Measurements from ENCODE around the gene RAI14.
"Not testable (repeated sequence)": the region's sequence is repeated elsewhere in the genome, so short reads cannot be mapped to it uniquely, and the experiment has no call there.

Gene RAI14

DNA sequence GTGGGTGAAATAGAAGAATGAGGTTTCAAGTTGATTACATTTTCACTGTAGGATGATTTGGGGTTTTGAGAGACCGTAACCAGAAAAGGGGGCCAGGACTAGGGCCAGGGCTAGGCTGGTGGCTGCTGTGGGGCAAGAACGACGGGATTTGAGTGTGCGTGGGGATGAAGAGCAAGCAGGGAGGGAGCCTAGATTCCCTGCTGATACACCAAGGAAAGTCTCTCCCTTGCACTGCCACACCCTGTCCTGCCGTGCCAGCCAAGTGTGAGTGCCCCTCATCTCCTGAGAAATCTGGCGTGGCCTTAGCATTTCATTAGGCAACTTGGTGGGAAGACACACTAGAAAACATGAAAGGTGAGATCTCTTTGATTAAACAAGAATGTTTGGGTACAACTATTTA lies 42.6 kb downstream of the RAI14 start:
- Histone ChIP-seq H3K4me1 (ENCODE audit: control insufficient read depth, insufficient read depth, low read length) (peaks cover 6% of the 10 kb centered on the region), H3K27me3 (ENCODE audit: control insufficient read depth, insufficient read depth, low read length) (no peaks in the 10 kb centered on the region), H3K4me3 (ENCODE audit: low read length) (no peak overlapping the region), H3K9ac (ENCODE audit: low read length) (no peak overlapping the region), H3K27ac (ENCODE audit: low read depth, low read length) (no peak overlapping the region), H3K36me3 (ENCODE audit: control insufficient read depth, insufficient read depth, low read length) (no peaks in the 10 kb centered on the region)

DNA sequence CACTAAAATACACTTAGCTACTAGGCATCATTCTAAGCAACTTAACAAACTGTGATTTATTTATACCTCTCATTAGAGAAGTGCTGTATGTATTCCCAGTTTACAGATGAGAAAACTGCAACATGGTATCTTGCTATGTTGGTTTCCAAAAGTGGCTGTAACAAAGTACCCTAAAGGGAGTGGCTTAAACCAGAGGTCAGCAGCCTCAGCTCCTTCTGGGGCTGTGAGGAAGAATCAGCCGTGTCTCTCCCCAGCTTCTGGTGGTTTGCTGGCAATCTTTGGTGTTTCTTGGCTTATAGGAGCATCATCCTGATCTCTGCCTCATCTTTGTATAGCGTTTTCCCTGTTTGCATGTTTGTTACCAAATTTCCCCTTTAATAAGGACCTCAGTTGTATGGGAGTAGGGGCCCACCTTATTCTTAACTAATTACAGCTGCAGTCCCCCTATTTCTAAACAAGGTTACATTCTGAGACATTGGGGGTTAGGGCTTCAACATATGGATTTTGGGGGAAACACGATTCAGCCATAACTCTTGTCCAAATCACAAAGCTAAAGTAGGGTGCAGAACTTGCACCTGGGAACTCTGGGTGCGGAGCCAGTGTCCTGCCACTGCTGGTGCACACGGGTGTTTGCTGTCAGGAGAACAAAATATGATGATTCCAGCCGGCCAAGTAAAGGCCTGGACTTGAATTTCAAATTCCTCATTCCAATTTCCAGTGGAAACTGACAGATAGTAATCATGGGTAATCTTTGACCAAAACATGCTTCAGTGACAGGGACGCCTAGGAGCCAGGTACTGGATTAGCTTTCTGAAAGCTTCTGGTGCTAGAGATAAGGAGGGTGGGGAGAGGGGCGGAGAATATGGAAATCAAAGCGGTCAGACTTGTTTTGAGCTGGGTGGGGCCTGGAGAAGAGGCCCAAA lies 43.3 kb downstream of the RAI14 start:
- Histone ChIP-seq H3K27ac (ENCODE audit: low read depth, low read length) (no peak overlapping the region), H3K4me1 (ENCODE audit: control insufficient read depth, insufficient read depth, low read length) (peaks cover 6% of the 10 kb centered on the region), H3K9ac (ENCODE audit: low read length) (no peak overlapping the region), H3K4me3 (ENCODE audit: low read length) (no peak overlapping the region), H3K36me3 (ENCODE audit: control insufficient read depth, insufficient read depth, low read length) (no peaks in the 10 kb centered on the region), H3K27me3 (ENCODE audit: control insufficient read depth, insufficient read depth, low read length) (no peaks in the 10 kb centered on the region)

DNA sequence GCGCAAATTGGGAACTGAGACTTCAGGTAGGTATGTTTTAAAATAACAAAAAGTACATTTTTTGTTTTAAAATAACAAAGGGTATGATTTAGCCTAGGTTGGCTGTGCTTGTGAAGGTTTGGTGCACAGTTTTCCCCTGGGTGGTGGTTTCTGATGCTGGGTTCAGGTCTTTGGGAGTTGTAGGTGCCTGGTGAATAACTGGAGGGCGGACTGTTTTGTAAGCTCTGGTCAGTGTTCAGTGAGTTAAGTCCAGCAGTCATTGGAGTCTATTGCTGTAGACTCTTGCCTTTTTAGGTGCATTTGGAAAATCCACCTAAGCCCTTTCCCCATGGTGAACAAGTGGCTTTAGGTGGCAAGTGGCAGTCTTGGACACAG lies 43.9 kb downstream of the RAI14 start:
- no peak overlapping the region for H3K4me3 ChIP-seq (ENCODE audit: low read length)
- no peak overlapping the region for H3K27ac ChIP-seq (ENCODE audit: low read depth, low read length)
- H3K36me3 ChIP-seq (ENCODE audit: control insufficient read depth, insufficient read depth, low read length): no peaks in the 10 kb centered on the region
- peaks cover 5% of the 10 kb centered on the region for H3K4me1 ChIP-seq (ENCODE audit: control insufficient read depth, insufficient read depth, low read length)
- H3K9ac ChIP-seq (ENCODE audit: low read length): no peak overlapping the region
- H3K27me3 ChIP-seq (ENCODE audit: control insufficient read depth, insufficient read depth, low read length): no peaks in the 10 kb centered on the region

DNA sequence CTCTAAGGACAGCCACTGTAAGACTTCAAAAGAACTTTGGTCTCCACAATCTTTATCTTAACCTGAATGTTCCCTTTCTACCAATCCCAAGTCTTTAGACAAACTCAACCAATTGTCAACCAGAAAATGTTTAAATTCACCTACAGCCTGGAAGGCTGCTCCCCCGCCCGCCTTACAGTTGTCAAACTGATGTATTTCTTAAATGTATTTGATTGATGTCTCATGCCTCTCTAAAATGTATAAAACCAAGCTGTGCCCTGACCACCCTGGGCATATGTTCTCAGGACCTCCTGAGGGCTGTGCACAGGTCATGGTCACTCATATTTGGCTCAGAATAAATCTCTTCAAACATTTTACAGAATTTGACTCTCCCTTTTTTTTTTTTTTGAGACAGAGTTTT lies 45.3 kb downstream of the RAI14 start:
- not testable (repeated sequence) for H3K36me3 ChIP-seq (ENCODE audit: control insufficient read depth, insufficient read depth, low read length); H3K4me1 ChIP-seq (ENCODE audit: control insufficient read depth, insufficient read depth, low read length); H3K27ac ChIP-seq (ENCODE audit: low read depth, low read length); H3K9ac ChIP-seq (ENCODE audit: low read length); H3K27me3 ChIP-seq (ENCODE audit: control insufficient read depth, insufficient read depth, low read length); H3K4me3 ChIP-seq (ENCODE audit: low read length)

DNA sequence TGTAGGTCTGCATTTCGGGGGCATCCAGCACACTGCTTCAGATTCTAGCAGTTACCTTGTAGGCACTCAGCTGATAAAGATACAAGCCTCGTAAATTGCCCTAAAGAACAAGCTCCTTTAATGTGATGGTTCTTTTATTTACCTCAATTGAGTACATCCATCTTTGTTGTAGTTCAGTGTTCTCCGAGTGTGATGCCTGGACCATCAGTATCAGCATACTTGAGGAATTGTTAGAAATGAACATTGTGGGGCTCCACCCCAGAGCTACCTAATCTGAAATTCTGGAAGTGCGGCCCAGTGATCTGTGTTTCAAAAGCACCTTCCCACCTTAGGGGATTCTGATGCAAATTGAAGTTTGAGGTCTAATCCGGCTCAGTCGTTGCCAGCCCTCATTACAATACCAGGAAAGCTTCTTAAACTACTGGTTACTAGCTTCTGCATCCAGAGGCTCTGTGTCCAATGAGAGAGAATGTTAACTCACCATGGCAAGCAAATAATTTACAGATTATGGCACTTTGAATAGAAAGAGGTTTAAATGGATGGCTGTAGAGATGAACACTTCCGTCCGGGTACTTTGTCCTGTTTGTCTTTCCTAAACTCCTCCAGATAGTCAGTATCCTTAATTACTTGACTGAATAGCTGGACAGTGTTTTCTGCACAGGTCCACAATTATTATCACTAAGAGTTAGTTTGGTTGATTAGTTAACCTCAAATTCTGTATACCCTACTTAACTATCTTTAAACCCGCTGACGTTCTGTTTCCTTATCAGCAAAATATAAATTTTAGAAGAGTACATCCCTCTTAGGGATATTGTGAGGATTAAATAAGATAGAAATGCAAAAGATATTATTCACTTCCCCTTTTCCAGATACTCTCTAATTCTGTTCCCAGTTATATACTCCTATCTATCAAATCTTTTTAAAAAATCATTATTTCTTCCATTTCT lies 47.9 kb downstream of the RAI14 start:
- no peaks in the 10 kb centered on the region for H3K27me3 ChIP-seq (ENCODE audit: control insufficient read depth, insufficient read depth, low read length)
- H3K36me3 ChIP-seq (ENCODE audit: control insufficient read depth, insufficient read depth, low read length): no peaks in the 10 kb centered on the region
- no peak overlapping the region for H3K4me3 ChIP-seq (ENCODE audit: low read length)
- H3K27ac ChIP-seq (ENCODE audit: low read depth, low read length): no peak overlapping the region
- H3K9ac ChIP-seq (ENCODE audit: low read length): no peak overlapping the region
- H3K4me1 ChIP-seq (ENCODE audit: control insufficient read depth, insufficient read depth, low read length): peaks cover 4% of the 10 kb centered on the region

DNA sequence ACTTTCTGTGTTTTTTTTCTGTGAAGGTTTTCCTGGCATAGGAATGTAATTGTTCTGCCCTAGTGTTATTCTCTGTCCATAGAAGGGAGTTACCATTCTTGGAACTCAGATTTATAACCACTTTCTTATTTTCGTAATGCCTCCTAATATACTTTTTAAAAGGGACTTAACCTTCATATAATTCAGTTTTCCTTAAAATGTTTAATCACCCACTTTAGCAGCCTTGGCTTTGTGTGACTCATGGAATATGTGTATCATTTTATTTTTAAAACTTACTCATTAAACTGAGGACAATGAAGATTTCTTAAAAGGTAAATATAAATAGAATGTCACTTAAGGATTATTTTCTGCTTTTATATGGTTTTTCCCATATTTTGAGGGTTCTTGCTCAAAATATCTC lies 50.0 kb downstream of the RAI14 start:
- H3K9ac ChIP-seq (ENCODE audit: low read length): no peak overlapping the region
- H3K4me3 ChIP-seq (ENCODE audit: low read length): no peak overlapping the region
- no peaks in the 10 kb centered on the region for H3K36me3 ChIP-seq (ENCODE audit: control insufficient read depth, insufficient read depth, low read length)
- H3K4me1 ChIP-seq (ENCODE audit: control insufficient read depth, insufficient read depth, low read length): peaks cover 17% of the 10 kb centered on the region
- H3K27ac ChIP-seq (ENCODE audit: low read depth, low read length): no peak overlapping the region
- H3K27me3 ChIP-seq (ENCODE audit: control insufficient read depth, insufficient read depth, low read length): no peaks in the 10 kb centered on the region

DNA sequence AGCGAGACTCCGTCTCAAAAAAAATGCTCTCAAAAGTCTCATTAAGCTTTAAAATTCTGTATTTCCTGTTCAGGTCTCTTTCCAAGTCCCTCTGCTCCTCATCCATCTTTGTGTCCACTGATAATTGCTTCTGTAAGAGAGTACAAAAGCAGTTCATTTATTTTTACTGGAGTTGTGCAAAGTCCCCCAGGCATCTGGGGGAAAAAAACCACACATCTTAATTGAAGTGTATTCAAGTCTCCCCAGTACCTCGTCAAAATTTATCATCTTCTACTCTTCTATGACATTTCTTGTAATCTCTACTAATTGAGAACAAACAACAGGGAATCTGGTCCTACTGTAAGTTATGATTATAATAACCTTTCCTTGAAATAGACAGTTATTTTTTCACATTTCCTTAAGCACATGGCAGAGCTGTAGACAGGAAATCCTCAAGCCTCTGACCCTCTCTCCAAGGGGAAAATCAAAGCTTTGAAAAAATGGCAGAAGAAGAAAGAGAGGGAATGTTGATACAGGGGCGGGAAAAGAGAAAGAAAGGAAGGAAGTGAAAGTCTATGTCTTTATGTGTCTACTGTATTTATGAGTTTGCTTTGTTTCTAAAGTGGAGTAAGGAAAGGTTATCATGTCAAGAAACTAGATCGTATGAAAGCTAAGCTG lies 51.5 kb downstream of the RAI14 start:
- no peak overlapping the region for H3K9ac ChIP-seq (ENCODE audit: low read length)
- H3K4me1 ChIP-seq (ENCODE audit: control insufficient read depth, insufficient read depth, low read length): peaks cover 17% of the 10 kb centered on the region
- no peak overlapping the region for H3K27ac ChIP-seq (ENCODE audit: low read depth, low read length)

DNA sequence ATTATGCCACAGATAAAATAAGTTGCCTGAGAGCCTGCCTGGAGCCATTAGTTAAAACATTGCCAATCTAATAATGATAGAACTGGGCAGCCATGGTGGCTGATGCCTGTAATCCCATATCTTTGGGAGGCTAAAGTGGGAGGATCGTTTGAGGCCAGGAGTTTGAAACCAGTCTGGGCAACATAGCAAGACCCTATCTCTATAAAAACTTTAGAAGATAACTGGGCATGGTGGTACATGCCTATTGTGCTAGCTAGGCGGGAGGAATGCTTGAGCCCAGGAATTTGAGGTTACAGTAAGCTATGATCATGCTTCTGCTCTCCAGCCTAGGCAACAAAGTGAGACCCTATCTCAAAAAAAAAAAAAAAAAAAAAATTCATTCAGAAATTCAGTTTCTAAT lies 52.6 kb downstream of the RAI14 start:
- H3K4me3 ChIP-seq (ENCODE audit: low read length): no peak overlapping the region
- no peak overlapping the region for H3K9ac ChIP-seq (ENCODE audit: low read length)
- no peaks in the 10 kb centered on the region for H3K36me3 ChIP-seq (ENCODE audit: control insufficient read depth, insufficient read depth, low read length)
- H3K27ac ChIP-seq (ENCODE audit: low read depth, low read length): no peak overlapping the region
- peaks cover 17% of the 10 kb centered on the region for H3K4me1 ChIP-seq (ENCODE audit: control insufficient read depth, insufficient read depth, low read length)
- H3K27me3 ChIP-seq (ENCODE audit: control insufficient read depth, insufficient read depth, low read length): no peaks in the 10 kb centered on the region

More for the DNA sequence above, 51.5 kb downstream of the RAI14 start:
- Histone ChIP-seq H3K4me3 (ENCODE audit: low read length) (no peak overlapping the region), H3K27me3 (ENCODE audit: control insufficient read depth, insufficient read depth, low read length) (no peaks in the 10 kb centered on the region), H3K36me3 (ENCODE audit: control insufficient read depth, insufficient read depth, low read length) (no peaks in the 10 kb centered on the region)

DNA sequence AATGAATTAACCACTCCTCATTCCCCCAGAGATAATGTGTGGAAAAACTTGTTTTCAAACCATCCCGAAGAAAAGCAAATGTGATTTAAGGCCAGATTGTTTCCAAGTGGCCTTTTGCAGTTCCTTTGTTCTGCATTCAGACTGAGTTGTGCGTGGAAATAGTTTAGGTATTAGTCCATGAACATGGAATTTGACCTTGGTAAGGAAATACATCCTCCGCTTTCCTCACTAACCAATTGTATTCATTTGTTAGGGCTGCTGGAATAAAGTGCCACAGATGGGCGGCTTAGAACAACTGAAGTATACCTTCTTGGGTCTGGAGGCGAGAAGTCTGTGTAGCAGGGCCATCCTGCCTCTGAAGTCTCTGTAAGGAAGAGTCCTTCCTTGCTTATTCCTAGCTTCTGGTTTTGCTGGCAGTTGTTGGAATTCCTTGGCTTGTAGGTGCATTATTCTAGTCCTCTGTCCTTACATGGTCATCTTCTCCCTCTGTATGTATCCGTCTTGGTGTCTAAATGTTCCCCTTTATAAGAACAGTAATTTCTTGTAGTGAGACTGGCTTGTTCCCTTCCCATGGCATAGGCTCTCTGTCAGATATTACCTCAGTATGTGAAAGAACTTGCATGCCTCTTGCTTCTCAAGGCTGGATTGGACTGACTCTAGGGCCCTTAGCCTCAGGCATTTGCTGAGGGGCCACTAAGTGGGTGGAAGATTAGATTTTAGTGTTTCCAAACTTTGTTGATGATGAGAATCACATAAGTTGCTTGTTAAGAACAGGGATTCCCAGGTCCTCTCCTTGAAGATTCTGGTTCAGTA lies 53.9 kb downstream of the RAI14 start:
- no peak overlapping the region for H3K4me3 ChIP-seq (ENCODE audit: low read length)
- H3K4me1 ChIP-seq (ENCODE audit: control insufficient read depth, insufficient read depth, low read length): peaks cover 17% of the 10 kb centered on the region
- H3K9ac ChIP-seq (ENCODE audit: low read length): no peak overlapping the region
- H3K27me3 ChIP-seq (ENCODE audit: control insufficient read depth, insufficient read depth, low read length): no peaks in the 10 kb centered on the region
- no peaks in the 10 kb centered on the region for H3K36me3 ChIP-seq (ENCODE audit: control insufficient read depth, insufficient read depth, low read length)
- H3K27ac ChIP-seq (ENCODE audit: low read depth, low read length): peak overlapping the region; percentile 75

DNA sequence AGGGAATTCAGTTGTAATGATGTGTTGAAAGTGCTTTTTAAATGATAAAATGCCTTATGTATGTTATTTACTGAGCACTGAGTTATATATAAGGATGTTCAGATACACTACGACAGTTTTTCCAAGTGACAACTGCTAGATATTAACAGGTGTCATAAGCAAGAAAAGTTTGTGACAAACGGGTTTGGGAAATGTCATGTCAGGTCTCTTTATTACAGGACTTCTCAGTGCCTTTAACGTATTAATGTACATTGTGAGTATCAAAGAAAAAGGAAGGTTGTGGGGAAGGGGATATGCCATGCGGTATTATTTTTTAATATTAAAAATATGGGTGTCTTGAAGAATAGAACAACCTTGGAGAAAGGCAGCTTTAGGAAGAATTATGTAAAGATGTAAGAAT lies 56.4 kb downstream of the RAI14 start:
- Histone ChIP-seq H3K9ac (ENCODE audit: low read length) (no peak overlapping the region), H3K4me1 (ENCODE audit: control insufficient read depth, insufficient read depth, low read length) (peaks cover 17% of the 10 kb centered on the region), H3K4me3 (ENCODE audit: low read length) (no peak overlapping the region), H3K36me3 (ENCODE audit: control insufficient read depth, insufficient read depth, low read length) (no peaks in the 10 kb centered on the region), H3K27ac (ENCODE audit: low read depth, low read length) (no peak overlapping the region), H3K27me3 (ENCODE audit: control insufficient read depth, insufficient read depth, low read length) (no peaks in the 10 kb centered on the region)

DNA sequence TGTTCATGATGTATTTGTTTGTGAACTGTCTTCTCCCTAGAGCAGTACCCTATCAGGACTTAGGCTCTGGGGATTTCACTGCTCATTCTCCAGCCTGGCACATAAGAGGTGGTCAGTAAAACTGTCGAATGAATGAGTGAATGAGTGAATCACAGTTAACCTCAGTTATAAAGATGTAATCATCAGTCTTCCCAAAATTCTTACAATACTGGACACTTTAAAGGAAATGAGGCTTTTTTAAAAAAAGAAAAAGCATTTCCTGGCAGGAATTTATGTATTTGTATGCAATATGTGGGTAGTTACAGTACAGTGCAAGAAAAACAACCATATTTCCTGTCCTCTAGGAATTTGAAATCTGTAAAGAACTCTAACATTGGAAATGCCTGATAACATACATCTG lies 59.6 kb downstream of the RAI14 start:
- Histone ChIP-seq H3K36me3 (ENCODE audit: control insufficient read depth, insufficient read depth, low read length) (no peaks in the 10 kb centered on the region), H3K4me3 (ENCODE audit: low read length) (no peak overlapping the region), H3K27ac (ENCODE audit: low read depth, low read length) (no peak overlapping the region), H3K9ac (ENCODE audit: low read length) (no peak overlapping the region), H3K27me3 (ENCODE audit: control insufficient read depth, insufficient read depth, low read length) (no peaks in the 10 kb centered on the region), H3K4me1 (ENCODE audit: control insufficient read depth, insufficient read depth, low read length) (peaks cover 9% of the 10 kb centered on the region)

Data from rectal smooth muscle tissue (tissue), 1 donor.